ENCODE data around the gene OTX1. TPM values are rescaled to one million over a fixed set of nuclear protein-coding genes. Genes with fewer than 3 reads are reported as not detected.

OTX1 gene
- total and polyA plus RNA-seq, 2 of the 8 experiments (the other 6 are each of a cell fraction or from before 2014, with no cell fraction given): 0.24 to 3.3 TPM

DNA sequence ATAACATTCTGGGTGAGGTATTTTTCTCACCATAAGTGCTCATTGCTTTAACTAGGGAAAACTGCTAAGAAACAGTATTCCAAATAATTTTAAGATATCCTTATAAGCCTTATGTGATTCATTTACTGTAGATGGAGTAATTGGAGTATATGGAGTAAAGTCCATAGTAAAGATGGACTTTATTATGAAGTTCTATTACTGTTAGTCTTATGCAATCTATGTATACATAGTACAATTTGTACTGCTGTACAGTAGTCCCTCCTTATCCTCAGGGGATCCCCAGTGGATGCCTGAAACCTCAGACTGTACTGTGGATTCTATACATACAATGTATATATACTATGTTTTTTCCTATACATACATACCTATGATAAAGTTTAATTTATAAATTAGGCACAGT, 41.1 kb upstream of the OTX1 start:
- Histone ChIP-seq H2BK15ac (ENCODE audit: low read length) (no peak overlapping the region), H3K79me2 (ENCODE audit: control insufficient read depth in 1 of 2, insufficient read depth in 2 of 2, low read length in 2 of 2) (no peaks in the 10 kb centered on the region), H4K8ac (ENCODE audit: extremely low read depth, insufficient read depth, low read length) (no peak overlapping the region), H2BK12ac (ENCODE audit: low read depth, low read length) (no peak overlapping the region), H3K4me1 (replicated peaks in 1 of 4; ENCODE audit: control insufficient read depth in 3 of 4, insufficient read depth in 4 of 4, low read length in 3 of 4) (peaks cover 0 to 8% (median 3%) of the 10 kb centered on the region in 4 experiments; a peak in 3 of 7 replicates), H3K36me3 (ENCODE audit: control insufficient read depth in 2 of 4, insufficient read depth in 4 of 4, low read length in 3 of 4) (no peaks in the 10 kb centered on the region), H3K4ac (replicated peaks; ENCODE audit: insufficient read length, low read depth, low read length) (no peak overlapping the region), H4K91ac (replicated peaks; ENCODE audit: insufficient read length, low read length) (no peak overlapping the region), H3K27me3 (replicated peaks in 1 of 4; ENCODE audit: control insufficient read depth in 3 of 4, extremely low read depth in 1 of 4, insufficient read depth in 3 of 4, low read length in 3 of 4) (no peaks in the 10 kb centered on the region), H3K9ac (replicated peaks in 1 of 4; ENCODE audit: extremely low read depth in 1 of 4, low read depth in 3 of 4, low read length in 3 of 4) (no peak overlapping the region), H3K4me3 (ENCODE audit: extremely low read depth in 1 of 4, insufficient read depth in 2 of 4, low read depth in 3 of 4, low read length in 4 of 4) (no peak overlapping the region), H3K79me1 (ENCODE audit: low read depth, low read length) (no peaks in the 10 kb centered on the region), H3K14ac (ENCODE audit: insufficient read length) (no peak overlapping the region), H3K18ac (ENCODE audit: extremely low read depth, low read length) (no peak overlapping the region), H3K56ac (replicated peaks; ENCODE audit: insufficient read length, low read depth, low read length) (no peak overlapping the region), H2BK5ac (ENCODE audit: low read depth, low read length) (no peak overlapping the region), H2BK20ac (ENCODE audit: low read length) (no peak overlapping the region), H4K5ac (ENCODE audit: insufficient read length, low read depth, low read length) (no peak overlapping the region), H3K9me3 (ENCODE audit: insufficient read depth in 2 of 2, low read depth in 1 of 2, low read length in 1 of 2) (no peaks in the 10 kb centered on the region), H3K23ac (ENCODE audit: insufficient read length) (no peak overlapping the region), H3K27ac (ENCODE audit: low read depth, low read length) (no peak overlapping the region), H2BK120ac (replicated peaks; ENCODE audit: low read depth, low read length) (no peak overlapping the region), H2AK5ac (ENCODE audit: low read depth, low read length) (no peak overlapping the region), H4K20me1 (replicated peaks in 1 of 2; ENCODE audit: control insufficient read depth in 1 of 2, insufficient read depth in 2 of 2, low read length in 2 of 2) (no peaks in the 10 kb centered on the region), H2AFZ (ENCODE audit: low read length) (no peak overlapping the region), H3K4me2 (ENCODE audit: insufficient read depth in 1 of 2, low read depth in 2 of 2, low read length in 2 of 2) (no peak overlapping the region), H3K23me2 (ENCODE audit: low read depth, low read length) (no peaks in the 10 kb centered on the region)
- FAIRE-seq (no peak), DNase-seq (ENCODE audit: low read depth in 1 of 2, low spot score in 2 of 2) (no peak)
- no peak for TF ChIP-seq CHD1 (IDR thresholded peaks at IDR 0.05; ENCODE audit: low read depth, low read length)
- TF ChIP-seq HDAC2 (IDR thresholded peaks at IDR 0.05; ENCODE audit: borderline replicate concordance in 1 of 2, low read depth in 2 of 2, low read length in 2 of 2): no peak
- no peak for TF ChIP-seq POLR2AphosphoS5 (IDR thresholded peaks at IDR 0.05; ENCODE audit: low read depth, low read length)
- TF ChIP-seq TCF12 (IDR thresholded peaks at IDR 0.05; ENCODE audit: low read depth, low read length): no peak
- TF ChIP-seq CBX5 (IDR thresholded peaks at IDR 0.05; ENCODE audit: low read depth, low read length): no peak
- TF ChIP-seq POU5F1 (IDR thresholded peaks at IDR 0.05; ENCODE audit: low read depth, low read length): no peak
- TF ChIP-seq, protein P1, sequence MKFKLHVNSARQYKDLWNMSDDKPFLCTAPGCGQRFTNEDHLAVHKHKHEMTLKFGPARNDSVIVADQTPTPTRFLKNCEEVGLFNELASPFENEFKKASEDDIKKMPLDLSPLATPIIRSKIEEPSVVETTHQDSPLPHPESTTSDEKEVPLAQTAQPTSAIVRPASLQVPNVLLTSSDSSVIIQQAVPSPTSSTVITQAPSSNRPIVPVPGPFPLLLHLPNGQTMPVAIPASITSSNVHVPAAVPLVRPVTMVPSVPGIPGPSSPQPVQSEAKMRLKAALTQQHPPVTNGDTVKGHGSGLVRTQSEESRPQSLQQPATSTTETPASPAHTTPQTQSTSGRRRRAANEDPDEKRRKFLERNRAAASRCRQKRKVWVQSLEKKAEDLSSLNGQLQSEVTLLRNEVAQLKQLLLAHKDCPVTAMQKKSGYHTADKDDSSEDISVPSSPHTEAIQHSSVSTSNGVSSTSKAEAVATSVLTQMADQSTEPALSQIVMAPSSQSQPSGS (IDR thresholded peaks at IDR 0.05; ENCODE audit: low read length): no peak
- TF ChIP-seq, protein P2, sequence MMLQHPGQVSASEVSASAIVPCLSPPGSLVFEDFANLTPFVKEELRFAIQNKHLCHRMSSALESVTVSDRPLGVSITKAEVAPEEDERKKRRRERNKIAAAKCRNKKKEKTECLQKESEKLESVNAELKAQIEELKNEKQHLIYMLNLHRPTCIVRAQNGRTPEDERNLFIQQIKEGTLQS (IDR thresholded peaks at IDR 0.05; ENCODE audit: insufficient read depth, low read depth, low read length): no peak
- no peak for TF ChIP-seq PHF8 (conservative IDR thresholded peaks at IDR 0.05; ENCODE audit: low read depth, low read length)
- TF ChIP-seq EGR1 (IDR thresholded peaks at IDR 0.05; ENCODE audit: borderline replicate concordance, low read depth, low read length): no peak
- no peak for TF ChIP-seq BRCA1 (IDR thresholded peaks at IDR 0.05; ENCODE audit: low read depth, low read length)
- TF ChIP-seq SP1 (IDR thresholded peaks at IDR 0.05; ENCODE audit: low read depth, low read length): no peak
- no peak for TF ChIP-seq RFX5 (IDR thresholded peaks at IDR 0.05; ENCODE audit: borderline replicate concordance, low read depth, low read length)
- no peak for TF ChIP-seq TBP (IDR thresholded peaks at IDR 0.05; ENCODE audit: low read depth, low read length)
- ChIA-PET CTCF (ENCODE audit: partially characterized antibody) (interaction anchor here (0.6 to 1.1 kb wide), 3 partner anchors 13 to 1258 kb away, joined by 3 read pairs; no protein-coding TSS in a partner anchor), POLR2A (ENCODE audit: partially characterized antibody) (no interaction called here)

Measured in H1 (cell line).